Caco-2 (cell line): ENCODE data around the gene CACNA1A. TPM values are rescaled to one million over a fixed set of nuclear protein-coding genes. Genes with fewer than 3 reads are reported as not detected.

ENCODE experiments used
- BruUV-seq: library from RNA; stranded (reverse); fragments of 400-500 nt; replicated peaks from 2 replicates; lab custom pipeline; 2021; lab: Mats Ljungman, UMichigan
- CTCF ChIA-PET: fragments of 300-600 bp; sonication (Branson Sonifier 250); formaldehyde crosslinking; loops from one replicate; lab custom pipeline; 2022; ENCODE audit warnings: antibody characterized with exemption; lab: Charles Lee
- POLR2A ChIA-PET: fragments of 300-600 bp; sonication (Branson Sonifier 250); formaldehyde crosslinking; loops from one replicate; lab custom pipeline; 2022; ENCODE audit warnings: antibody characterized with exemption; lab: Charles Lee
- DNase-seq, 2 experiments: peaks; one replicate each; pipeline versions ENCODE4 v3.0.0 to v3.0.0-alpha.2; 2020 to 2022
- H3K27me3 ChIP-seq: replicated peaks from 2 replicates; pipeline ENCODE4 v1.6.0; 2011; ENCODE audit warnings: low read length; ENCODE audit not compliant: control insufficient read depth, insufficient read depth
- H3K36me3 ChIP-seq: 2 replicates; pipeline ENCODE4 v1.5.1; 2011; ENCODE audit warnings: low read length; ENCODE audit not compliant: control insufficient read depth, insufficient read depth
- H3K4me1 ChIP-seq: fragments of 250-450 bp; sonication (Bioruptor Pico); 2 replicates; pipeline ENCODE4 v1.5.1; 2020; ENCODE audit warnings: mild to moderate bottlenecking
- H3K4me3 ChIP-seq: 2 replicates; pipeline ENCODE4 v1.5.1; 2011; ENCODE audit warnings: low read depth, mild to moderate bottlenecking, control low read depth, low read length
- H3K9me3 ChIP-seq: fragments of 250-450 bp; sonication (Bioruptor Pico); 2 replicates; pipeline ENCODE4 v1.5.1; 2020; ENCODE audit warnings: mild to moderate bottlenecking, moderate library complexity
- H3K27ac Mint-ChIP-seq: one replicate; pipeline ENCODE4 v1.8.0; 2022; ENCODE audit warnings: mixed read lengths; ENCODE audit not compliant: unreplicated experiment
- H3K27me3 Mint-ChIP-seq: one replicate; pipeline ENCODE4 v1.8.0; 2022; ENCODE audit warnings: mixed read lengths; ENCODE audit not compliant: insufficient read depth, unreplicated experiment
- H3K36me3 Mint-ChIP-seq: one replicate; pipeline ENCODE4 v1.8.0; 2022; ENCODE audit warnings: mild to moderate bottlenecking, mixed read lengths; ENCODE audit not compliant: insufficient read depth, unreplicated experiment
- H3K4me1 Mint-ChIP-seq: one replicate; pipeline ENCODE4 v1.8.0; 2022; ENCODE audit warnings: low read depth, mixed read lengths; ENCODE audit not compliant: unreplicated experiment
- H3K4me3 Mint-ChIP-seq: one replicate; pipeline ENCODE4 v1.8.0; 2022; ENCODE audit warnings: mild to moderate bottlenecking, moderate library complexity, mixed read lengths; ENCODE audit not compliant: unreplicated experiment
- H3K9me3 Mint-ChIP-seq: one replicate; pipeline ENCODE4 v1.8.0; 2022; ENCODE audit warnings: mixed read lengths; ENCODE audit not compliant: unreplicated experiment
- CTCF ChIP-seq, 2 experiments: fragments of 200-600 bp in 1 of 2; IDR thresholded peaks; 1 replicate in 1 of 2; 2 replicates in 1 of 2; pipeline versions ENCODE4 v1.5.1 to v1.8.0; 2011 to 2022; ENCODE audit warnings: antibody characterized with exemption in 1 of 2, control low read depth in 1 of 2, inconsistent platforms in 1 of 2, low read depth in 1 of 2, low read length in 1 of 2, mild to moderate bottlenecking in 1 of 2, moderate library complexity in 1 of 2; ENCODE audit not compliant: insufficient read depth in 1 of 2, severe bottlenecking in 1 of 2, unreplicated experiment in 1 of 2
- intact Hi-C: fragments of 100-400 bp; cut with micrococcal nuclease; formaldehyde crosslinking; loops from one replicate; pipeline ENCODE4 v1.10.0; 2022; ENCODE audit not compliant: unreplicated experiment
- total RNA-seq: library from RNA; stranded (reverse); gene quantifications from 2 replicates; pipeline ENCODE4 v1.2.3, GENCODE V29; 2022

Gene CACNA1A
- total RNA-seq, 1 experiment from 2014 or later: not detected

DNA sequence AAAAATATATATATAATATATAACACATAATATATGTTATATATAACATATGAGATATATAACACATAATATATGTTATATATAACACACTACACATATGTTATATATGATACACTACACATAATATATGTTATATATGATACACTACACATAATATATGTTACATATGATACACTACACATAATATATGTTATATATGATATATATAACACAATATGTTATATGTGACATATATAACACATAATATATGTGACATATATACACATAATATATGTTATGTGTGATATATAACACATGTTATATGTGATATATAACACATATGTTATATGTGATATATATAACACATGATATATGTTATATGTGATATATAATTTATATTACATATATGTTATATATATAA, 129.7 kb downstream of the CACNA1A start:
- ChIA-PET CTCF (no interaction called here), POLR2A (no interaction called here)
- Mint-ChIP-seq H3K4me1 (no peaks in the 10 kb centered on the region), H3K9me3 (no peaks in the 10 kb centered on the region), H3K27ac (no peak overlapping the region), H3K36me3 (no peaks in the 10 kb centered on the region), H3K27me3 (no peaks in the 10 kb centered on the region), H3K4me3 (no peak overlapping the region)
- no peak for DNase-seq
- H3K4me1 ChIP-seq: no peaks in the 10 kb centered on the region
- H3K4me3 ChIP-seq: no peak overlapping the region
- no peaks in the 10 kb centered on the region for H3K36me3 ChIP-seq
- no TSS peak for BruUV-seq
- intact Hi-C loops: no loop called here
- H3K27me3 ChIP-seq: no peaks in the 10 kb centered on the region
- no peak for TF ChIP-seq CTCF (IDR thresholded peaks at IDR 0.05; ENCODE audit: insufficient read depth in 1 of 2, low read depth in 1 of 2, low read length in 1 of 2, severe bottlenecking in 1 of 2, unreplicated experiment in 1 of 2)
- H3K9me3 ChIP-seq: no peaks in the 10 kb centered on the region

DNA sequence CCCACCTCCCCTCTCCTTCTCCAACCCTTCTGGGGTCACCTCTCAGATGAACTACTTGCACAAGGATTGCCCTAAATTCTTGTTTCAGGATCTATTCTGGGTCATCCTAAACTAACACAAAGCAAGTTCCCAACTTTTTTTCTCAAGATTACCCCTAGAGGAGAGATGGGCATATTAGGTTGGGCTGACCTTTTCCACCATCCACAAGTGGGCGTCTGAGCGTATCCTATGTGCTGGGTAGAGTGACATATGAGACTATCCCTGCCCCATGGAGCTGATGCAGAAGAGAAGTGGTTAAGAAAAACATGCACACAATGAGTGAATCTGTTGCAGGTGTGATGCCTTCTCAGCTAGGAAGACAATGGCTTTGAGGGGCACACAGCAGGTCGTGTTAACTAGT, 132.7 kb downstream of the CACNA1A start:
- no peaks in the 10 kb centered on the region for H3K9me3 Mint-ChIP-seq
- no peaks in the 10 kb centered on the region for H3K36me3 ChIP-seq
- intact Hi-C loops: no loop called here
- BruUV-seq: no TSS peak
- no peaks in the 10 kb centered on the region for H3K27me3 ChIP-seq
- no peaks in the 10 kb centered on the region for H3K36me3 Mint-ChIP-seq
- ChIA-PET CTCF (no interaction called here), POLR2A (no interaction called here)
- H3K4me3 Mint-ChIP-seq: no peak overlapping the region
- no peak for DNase-seq
- H3K9me3 ChIP-seq: no peaks in the 10 kb centered on the region
- TF ChIP-seq CTCF (IDR thresholded peaks at IDR 0.05; ENCODE audit: insufficient read depth in 1 of 2, low read depth in 1 of 2, low read length in 1 of 2, severe bottlenecking in 1 of 2, unreplicated experiment in 1 of 2): no peak
- no peak overlapping the region for H3K27ac Mint-ChIP-seq
- H3K4me1 Mint-ChIP-seq: no peaks in the 10 kb centered on the region
- peaks cover 2% of the 10 kb centered on the region for H3K27me3 Mint-ChIP-seq
- no peak overlapping the region for H3K4me3 ChIP-seq
- H3K4me1 ChIP-seq: no peaks in the 10 kb centered on the region

- POLR2A ChIA-PET: no interaction called here
- Mint-ChIP-seq H3K36me3 (no peaks in the 10 kb centered on the region), H3K27ac (no peak overlapping the region), H3K9me3 (no peaks in the 10 kb centered on the region), H3K27me3 (peaks cover 2% of the 10 kb centered on the region), H3K4me1 (no peaks in the 10 kb centered on the region), H3K4me3 (no peak overlapping the region)
- BruUV-seq: no TSS peak
- no peaks in the 10 kb centered on the region for H3K27me3 ChIP-seq
- no peaks in the 10 kb centered on the region for H3K36me3 ChIP-seq
- DNase-seq: no peak
- TF ChIP-seq CTCF (IDR thresholded peaks at IDR 0.05; ENCODE audit: insufficient read depth in 1 of 2, low read depth in 1 of 2, low read length in 1 of 2, severe bottlenecking in 1 of 2, unreplicated experiment in 1 of 2): no peak
- CTCF ChIA-PET: no interaction called here
- intact Hi-C loops: no loop called here
- no peak overlapping the region for H3K4me3 ChIP-seq
- no peaks in the 10 kb centered on the region for H3K4me1 ChIP-seq
- H3K9me3 ChIP-seq: no peaks in the 10 kb centered on the region
Observed at GRCh38 chr19:13370948-13371347, 135.3 kb downstream of the CACNA1A start.
